Measurements from ENCODE around the gene IFRD2. TPM values are rescaled to one million over a fixed set of nuclear protein-coding genes. Genes with fewer than 3 reads are reported as not detected.
A peak's percentile ranks its signal among the peaks of the same experiment; 100 is the strongest.

IFRD2 gene
- total and polyA plus RNA-seq, 4 donors: 15.0 to 40.3 (median 32.5) TPM

DNA sequence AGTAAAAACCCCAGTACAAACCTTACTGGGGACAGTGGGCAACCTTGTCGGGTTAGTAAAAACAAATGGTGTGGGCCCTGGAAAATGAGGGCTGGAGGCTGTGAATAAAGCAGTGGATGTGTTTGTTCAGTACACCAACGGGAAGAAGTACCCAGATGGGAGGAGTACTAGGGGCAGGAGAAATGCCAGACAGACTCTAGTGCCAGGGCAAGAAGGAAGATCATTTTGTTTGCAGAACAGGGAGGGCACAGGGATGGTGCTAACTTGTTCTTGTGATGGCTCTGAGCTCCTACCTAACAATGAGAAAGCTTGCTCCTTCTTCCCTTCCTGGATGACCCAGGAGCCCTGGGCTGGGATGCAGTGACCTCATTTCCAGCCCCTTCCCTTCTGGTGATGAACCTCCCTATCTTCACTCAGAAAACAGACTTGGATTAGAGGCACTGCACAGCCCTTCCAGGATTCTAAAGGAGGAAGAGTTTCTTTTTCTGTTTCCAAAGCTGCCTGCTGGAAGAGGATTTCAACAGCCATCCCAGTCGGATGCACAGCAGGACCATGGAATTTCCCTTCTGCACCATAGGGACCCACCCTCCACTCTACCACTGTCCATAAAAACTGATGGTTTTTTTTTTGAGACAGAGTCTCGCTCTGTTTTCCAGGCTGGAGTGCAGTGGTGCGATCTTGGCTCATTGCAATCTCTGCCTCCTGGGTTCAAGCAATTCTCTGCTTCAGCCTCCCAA, 42.3 kb upstream of the IFRD2 start:
- WGBS (ENCODE audit: insufficient coverage): 79% methylated on average over 5 of the region's 5 CpGs
- Histone ChIP-seq H3K4me1 (ENCODE audit: control insufficient read depth, insufficient read depth, low read length) (peaks cover 33% of the 10 kb centered on the region), H3K27ac (ENCODE audit: low read depth, low read length) (peak overlapping the region; percentile 29), H3K9me3 (ENCODE audit: control insufficient read depth, insufficient read depth, low read length) (no peaks in the 10 kb centered on the region), H3K4me3 (ENCODE audit: low read depth, low read length) (no peak overlapping the region), H3K27me3 (ENCODE audit: control insufficient read depth, insufficient read depth, low read length) (no peaks in the 10 kb centered on the region), H3K36me3 (ENCODE audit: control insufficient read depth, insufficient read depth, low read length) (peaks cover 35% of the 10 kb centered on the region)
- no peak for DNase-seq (ENCODE audit: low read depth in 4 of 6, low spot score in 6 of 6)

DNA sequence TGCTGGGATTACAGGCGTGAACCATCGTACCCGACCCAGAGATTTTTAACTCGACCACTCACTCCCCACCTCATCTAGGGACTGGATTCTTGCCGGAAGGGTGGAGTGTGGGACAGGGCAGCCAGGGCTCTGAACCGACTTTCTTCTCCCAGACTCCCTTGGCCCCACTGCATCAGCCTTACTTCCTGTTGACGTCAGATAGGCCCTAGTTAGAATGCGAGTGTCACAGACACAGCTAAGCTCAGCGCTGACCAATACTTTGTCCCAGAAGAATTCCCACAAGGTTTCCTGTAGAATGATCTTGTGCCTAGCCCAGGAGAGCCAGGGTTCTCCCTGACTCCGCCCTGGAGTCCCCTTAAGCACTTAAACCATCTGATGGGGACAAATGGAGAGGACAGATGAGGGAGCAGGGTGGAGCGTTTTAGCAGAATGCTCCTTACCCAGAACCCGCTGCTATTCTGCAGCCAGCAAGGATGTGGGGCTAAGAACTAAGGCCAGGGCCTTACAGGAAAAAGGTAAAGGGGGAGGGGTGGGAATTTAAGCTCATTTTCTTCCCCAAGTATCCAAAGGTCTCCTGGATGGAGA, 41.6 kb upstream of the IFRD2 start:
- Histone ChIP-seq H3K36me3 (ENCODE audit: control insufficient read depth, insufficient read depth, low read length) (peaks cover 40% of the 10 kb centered on the region), H3K27me3 (ENCODE audit: control insufficient read depth, insufficient read depth, low read length) (no peaks in the 10 kb centered on the region), H3K4me3 (ENCODE audit: low read depth, low read length) (no peak overlapping the region), H3K4me1 (ENCODE audit: control insufficient read depth, insufficient read depth, low read length) (peaks cover 32% of the 10 kb centered on the region), H3K27ac (ENCODE audit: low read depth, low read length) (peak overlapping the region; percentile 29), H3K9me3 (ENCODE audit: control insufficient read depth, insufficient read depth, low read length) (no peaks in the 10 kb centered on the region)
- 84% methylated on average over 5 of the region's 12 CpGs for WGBS (ENCODE audit: insufficient coverage)
- DNase-seq (ENCODE audit: low read depth in 4 of 6, low spot score in 6 of 6): no peak

GRCh38 chr3:50331364-50331907, 39.2 kb upstream of the IFRD2 start:
- H3K27me3 ChIP-seq (ENCODE audit: control insufficient read depth, insufficient read depth, low read length): no peaks in the 10 kb centered on the region
- no peak overlapping the region for H3K27ac ChIP-seq (ENCODE audit: low read depth, low read length)
- peaks cover 33% of the 10 kb centered on the region for H3K4me1 ChIP-seq (ENCODE audit: control insufficient read depth, insufficient read depth, low read length)
- H3K36me3 ChIP-seq (ENCODE audit: control insufficient read depth, insufficient read depth, low read length): peaks cover 43% of the 10 kb centered on the region
- whole genome bisulfite sequencing (ENCODE audit: insufficient coverage): 99% methylated on average over 19 of the region's 19 CpGs
- no peaks in the 10 kb centered on the region for H3K9me3 ChIP-seq (ENCODE audit: control insufficient read depth, insufficient read depth, low read length)
- DNase-seq (ENCODE audit: low read depth in 4 of 6, low spot score in 6 of 6): no peak
- H3K4me3 ChIP-seq (ENCODE audit: low read depth, low read length): no peak overlapping the region

DNA sequence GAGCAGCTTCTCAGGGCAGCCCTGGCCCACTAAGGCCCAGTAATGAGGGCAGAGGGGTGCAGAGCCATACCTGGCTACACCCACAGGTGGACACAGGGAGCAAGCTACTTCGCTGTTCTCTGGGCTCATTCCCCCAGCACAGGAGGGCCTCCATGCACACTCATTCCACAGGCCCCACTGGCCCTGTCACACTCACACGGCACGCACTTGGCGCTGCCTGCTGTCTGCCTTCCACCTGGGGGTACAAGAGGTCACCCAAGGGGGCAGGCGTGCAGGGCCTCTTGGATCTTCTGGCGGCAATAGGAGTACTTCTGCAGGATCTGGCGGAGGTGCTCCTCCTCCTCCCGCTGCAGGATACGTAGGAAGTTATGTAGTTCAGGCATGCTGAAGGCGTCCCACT, 38.1 kb upstream of the IFRD2 start:
- WGBS (ENCODE audit: insufficient coverage): 96% methylated on average over 10 of the region's 10 CpGs
- H3K27me3 ChIP-seq (ENCODE audit: control insufficient read depth, insufficient read depth, low read length): no peaks in the 10 kb centered on the region
- no peak overlapping the region for H3K4me3 ChIP-seq (ENCODE audit: low read depth, low read length)
- H3K4me1 ChIP-seq (ENCODE audit: control insufficient read depth, insufficient read depth, low read length): peaks cover 22% of the 10 kb centered on the region
- peaks cover 54% of the 10 kb centered on the region for H3K36me3 ChIP-seq (ENCODE audit: control insufficient read depth, insufficient read depth, low read length)
- H3K9me3 ChIP-seq (ENCODE audit: control insufficient read depth, insufficient read depth, low read length): no peaks in the 10 kb centered on the region
- DNase-seq (ENCODE audit: low read depth in 4 of 6, low spot score in 6 of 6): no peak
- H3K27ac ChIP-seq (ENCODE audit: low read depth, low read length): no peak overlapping the region

DNA sequence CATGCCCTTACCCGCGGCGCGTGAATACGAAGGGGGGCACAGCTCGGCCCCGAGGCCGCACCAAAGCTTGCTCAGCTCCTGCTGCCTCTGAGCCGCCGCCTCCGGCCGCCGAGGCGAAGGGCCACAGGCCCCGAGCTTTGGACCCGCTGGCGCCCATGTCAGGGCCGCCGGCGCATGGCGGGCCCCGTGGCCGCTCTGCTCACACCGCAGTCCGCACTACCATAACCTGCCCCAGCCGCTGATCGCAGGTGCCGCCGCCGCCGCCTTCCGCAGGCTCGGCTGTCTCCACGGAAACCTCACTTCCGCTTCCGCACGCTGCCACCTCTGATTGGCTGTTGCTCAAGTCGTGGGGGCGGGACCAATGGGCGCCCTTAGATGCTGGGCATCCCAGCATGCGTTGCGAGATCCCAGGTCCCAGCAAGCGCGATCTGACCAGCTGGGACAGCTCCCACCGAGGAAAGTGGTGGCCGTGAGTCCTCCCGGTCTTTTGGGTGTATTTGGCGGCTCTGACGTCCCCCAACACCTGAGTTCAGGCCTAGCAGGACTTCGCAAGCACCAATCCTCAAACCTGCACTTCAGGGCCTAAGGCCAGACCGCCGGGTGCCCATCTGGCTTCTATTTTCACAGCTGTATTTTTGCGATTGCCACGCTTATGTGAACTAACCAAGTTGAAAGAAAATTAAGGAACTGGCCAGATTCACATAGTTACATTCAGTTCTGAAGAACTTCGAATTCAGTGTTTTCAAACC, 35.9 kb upstream of the IFRD2 start, which contains the start of gene TUSC2:
TSS of gene TUSC2 (minus strand) at position 281 of the 749 bp plus-strand sequence. CDS start at position 157, 124 bp downstream.
- WGBS (ENCODE audit: insufficient coverage): 2% methylated on average over 55 of the region's 55 CpGs
- H3K27ac ChIP-seq (ENCODE audit: low read depth, low read length): peak within 1 kb of the TSS; percentile 89
- H3K36me3 ChIP-seq (ENCODE audit: control insufficient read depth, insufficient read depth, low read length): peaks cover 68% of the 10 kb centered on the region

DNA sequence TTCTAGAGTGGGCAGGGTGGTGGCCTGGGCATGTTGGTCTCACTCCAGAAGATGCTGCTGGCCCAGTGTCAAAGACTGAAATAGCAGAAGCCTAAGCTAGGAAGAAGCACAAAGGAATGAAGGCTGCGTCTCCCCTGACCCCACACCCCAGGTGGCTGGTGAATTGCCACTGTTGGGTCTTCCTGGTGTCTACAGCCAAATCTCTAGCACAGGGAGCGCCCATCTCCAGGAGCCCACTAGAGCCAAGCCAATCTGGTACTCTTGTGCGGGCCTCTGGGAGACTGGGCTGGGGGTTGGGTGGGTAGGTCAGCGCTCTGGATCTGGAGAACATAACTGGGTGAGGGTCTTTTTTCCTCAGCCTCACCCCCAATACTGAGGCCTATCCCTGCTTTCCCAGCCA, 34.9 kb upstream of the IFRD2 start:
- 92% methylated on average over 2 of the region's 4 CpGs for WGBS (ENCODE audit: insufficient coverage)
- no peak for DNase-seq (ENCODE audit: low read depth in 4 of 6, low spot score in 6 of 6)
- peaks cover 46% of the 10 kb centered on the region for H3K4me1 ChIP-seq (ENCODE audit: control insufficient read depth, insufficient read depth, low read length)
- H3K36me3 ChIP-seq (ENCODE audit: control insufficient read depth, insufficient read depth, low read length): peaks cover 67% of the 10 kb centered on the region
- H3K4me3 ChIP-seq (ENCODE audit: low read depth, low read length): peak overlapping the region; percentile 78
- no peaks in the 10 kb centered on the region for H3K27me3 ChIP-seq (ENCODE audit: control insufficient read depth, insufficient read depth, low read length)
- no peak overlapping the region for H3K27ac ChIP-seq (ENCODE audit: low read depth, low read length)
- no peaks in the 10 kb centered on the region for H3K9me3 ChIP-seq (ENCODE audit: control insufficient read depth, insufficient read depth, low read length)

More for the DNA sequence above, 35.9 kb upstream of the IFRD2 start, which contains the start of gene TUSC2:
- peak; percentile 91 to 99 (median 98) for DNase-seq (ENCODE audit: low read depth in 4 of 6, low spot score in 6 of 6)
- Histone ChIP-seq H3K4me3 (ENCODE audit: low read depth, low read length) (peak within 1 kb of the TSS; percentile 78), H3K27me3 (ENCODE audit: control insufficient read depth, insufficient read depth, low read length) (no peaks in the 10 kb centered on the region), H3K9me3 (ENCODE audit: control insufficient read depth, insufficient read depth, low read length) (no peaks in the 10 kb centered on the region), H3K4me1 (ENCODE audit: control insufficient read depth, insufficient read depth, low read length) (peaks cover 36% of the 10 kb centered on the region)

DNA sequence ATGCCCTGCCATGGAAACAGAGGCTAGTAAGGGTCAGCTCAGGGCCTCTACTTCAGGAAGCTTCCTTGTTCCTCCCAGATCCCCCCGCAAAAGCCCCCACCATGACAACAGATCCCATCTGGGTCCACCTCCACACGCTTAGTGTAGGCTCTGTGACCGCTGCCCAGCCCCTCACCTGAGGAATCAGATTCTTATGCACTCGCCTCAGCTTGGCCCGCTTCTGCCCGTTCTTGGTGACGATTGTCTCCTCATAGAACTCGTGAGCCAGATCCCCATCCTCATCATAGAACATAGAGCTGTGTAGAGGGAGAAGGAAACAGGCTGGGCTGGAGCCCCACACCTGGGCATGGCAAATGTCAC, 33.9 kb upstream of the IFRD2 start:
- H3K27me3 ChIP-seq (ENCODE audit: control insufficient read depth, insufficient read depth, low read length): no peaks in the 10 kb centered on the region
- H3K4me1 ChIP-seq (ENCODE audit: control insufficient read depth, insufficient read depth, low read length): peaks cover 51% of the 10 kb centered on the region
- WGBS (ENCODE audit: insufficient coverage): 100% methylated on average over 2 of the region's 8 CpGs
- DNase-seq (ENCODE audit: low read depth in 4 of 6, low spot score in 6 of 6): no peak
- no peak overlapping the region for H3K4me3 ChIP-seq (ENCODE audit: low read depth, low read length)
- no peaks in the 10 kb centered on the region for H3K9me3 ChIP-seq (ENCODE audit: control insufficient read depth, insufficient read depth, low read length)
- no peak overlapping the region for H3K27ac ChIP-seq (ENCODE audit: low read depth, low read length)
- H3K36me3 ChIP-seq (ENCODE audit: control insufficient read depth, insufficient read depth, low read length): peaks cover 57% of the 10 kb centered on the region

GRCh38 chr3:50325497-50326181, 33.4 kb upstream of the IFRD2 start:
- Histone ChIP-seq H3K4me1 (ENCODE audit: control insufficient read depth, insufficient read depth, low read length) (peaks cover 53% of the 10 kb centered on the region), H3K27me3 (ENCODE audit: control insufficient read depth, insufficient read depth, low read length) (no peaks in the 10 kb centered on the region), H3K4me3 (ENCODE audit: low read depth, low read length) (no peak overlapping the region), H3K9me3 (ENCODE audit: control insufficient read depth, insufficient read depth, low read length) (no peaks in the 10 kb centered on the region), H3K27ac (ENCODE audit: low read depth, low read length) (no peak overlapping the region), H3K36me3 (ENCODE audit: control insufficient read depth, insufficient read depth, low read length) (peaks cover 52% of the 10 kb centered on the region)
- DNase-seq (ENCODE audit: low read depth in 4 of 6, low spot score in 6 of 6): no peak
- 92% methylated on average over 10 of the region's 11 CpGs for WGBS (ENCODE audit: insufficient coverage)

DNA sequence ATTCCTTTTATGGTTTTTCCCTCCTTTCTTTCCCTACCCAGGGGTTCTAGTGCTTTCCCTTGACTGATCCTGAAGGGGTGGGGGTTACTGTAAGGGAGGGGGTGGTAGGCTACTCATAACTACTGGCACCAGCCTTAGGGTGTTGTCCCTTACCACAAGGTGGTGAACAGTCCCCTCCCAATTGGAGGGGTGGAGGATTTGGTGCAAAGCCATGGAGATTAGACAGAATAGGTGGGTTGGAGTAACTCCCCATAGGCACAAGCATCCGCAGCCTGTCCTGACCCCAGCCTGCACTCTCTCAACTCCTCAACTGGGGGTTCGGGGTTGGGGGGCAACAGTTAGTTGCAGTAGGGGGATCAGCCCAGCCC, 32.9 kb upstream of the IFRD2 start:
- Histone ChIP-seq H3K4me1 (ENCODE audit: control insufficient read depth, insufficient read depth, low read length) (peaks cover 59% of the 10 kb centered on the region), H3K27me3 (ENCODE audit: control insufficient read depth, insufficient read depth, low read length) (no peaks in the 10 kb centered on the region), H3K27ac (ENCODE audit: low read depth, low read length) (no peak overlapping the region), H3K4me3 (ENCODE audit: low read depth, low read length) (no peak overlapping the region), H3K36me3 (ENCODE audit: control insufficient read depth, insufficient read depth, low read length) (peaks cover 47% of the 10 kb centered on the region), H3K9me3 (ENCODE audit: control insufficient read depth, insufficient read depth, low read length) (no peaks in the 10 kb centered on the region)
- no CpG with 5 or more reads among the region's 2 CpGs for WGBS (ENCODE audit: insufficient coverage)
- DNase-seq (ENCODE audit: low read depth in 4 of 6, low spot score in 6 of 6): no peak
